Endodermal cell (in vitro differentiated cells): Measurements from ENCODE around the gene SRGAP3. TPM values are rescaled to one million over a fixed set of nuclear protein-coding genes. Genes with fewer than 3 reads are reported as not detected.

Source experiments
- DNase-seq: peaks from one replicate; pipeline ENCODE4 v3.0.0-alpha.2; 2017
- H3K27ac ChIP-seq: 2 replicates; pipeline ENCODE4 v1.5.1; 2013; ENCODE audit warnings: mild to moderate bottlenecking, low read depth, low read length, moderate library complexity
- H3K27me3 ChIP-seq: 2 replicates; pipeline ENCODE4 v1.6.1; 2013; ENCODE audit warnings: mild to moderate bottlenecking, low read length, moderate library complexity; ENCODE audit not compliant: insufficient read depth, control insufficient read depth, poor library complexity, severe bottlenecking
- H3K36me3 ChIP-seq: 2 replicates; pipeline ENCODE4 v1.7.0; 2013; ENCODE audit warnings: mild to moderate bottlenecking, low read length, moderate library complexity; ENCODE audit not compliant: control insufficient read depth, insufficient read depth
- H3K4me1 ChIP-seq: one replicate; pipeline ENCODE4 v1.7.0; 2013; ENCODE audit warnings: low read length; ENCODE audit not compliant: control insufficient read depth, insufficient read depth
- H3K4me3 ChIP-seq: 2 replicates; pipeline ENCODE4 v1.5.1; 2013; ENCODE audit warnings: mild to moderate bottlenecking, low read length, moderate library complexity
- H3K9ac ChIP-seq: 2 replicates; pipeline ENCODE4 v1.6.1; 2013; ENCODE audit warnings: mild to moderate bottlenecking, low read length, moderate library complexity; ENCODE audit not compliant: poor library complexity, severe bottlenecking; ENCODE audit errors: extremely low read depth
- H3K9me3 ChIP-seq: 2 replicates; pipeline ENCODE4 v1.6.1; 2013; ENCODE audit warnings: mild to moderate bottlenecking, low read length, moderate library complexity; ENCODE audit not compliant: control insufficient read depth
- H3K27ac Mint-ChIP-seq: 2 replicates; pipeline ENCODE4 v1.8.0; 2020; ENCODE audit warnings: mixed read lengths
- H3K27me3 Mint-ChIP-seq: 2 replicates; pipeline ENCODE4 v1.8.0; 2021; ENCODE audit warnings: mild to moderate bottlenecking, mixed read lengths; ENCODE audit not compliant: insufficient read depth
- H3K36me3 Mint-ChIP-seq: 2 replicates; pipeline ENCODE4 v1.8.0; 2020; ENCODE audit warnings: low read depth, mixed read lengths
- H3K4me1 Mint-ChIP-seq: 2 replicates; pipeline ENCODE4 v1.8.0; 2020; ENCODE audit warnings: mixed read lengths
- H3K4me3 Mint-ChIP-seq: 2 replicates; pipeline ENCODE4 v1.8.0; 2020; ENCODE audit warnings: mild to moderate bottlenecking, moderate library complexity, mixed read lengths
- H3K9me3 Mint-ChIP-seq: 2 replicates; pipeline ENCODE4 v1.8.0; 2020; ENCODE audit warnings: mild to moderate bottlenecking, mixed read lengths
- CTCF ChIP-seq: fragments of 200-600 bp; sonication (generic); conservative IDR thresholded peaks from 2 replicates; pipeline ENCODE4 v1.5.0; 2021; ENCODE audit warnings: antibody characterized with exemption, mild to moderate bottlenecking
- WGBS, 2 experiments: methylation state at CpG; one replicate each; pipeline versions ENCODE4 v1.1.5 to v1.1.7; 2013; ENCODE audit warnings: missing lambda C conversion rate in 2 of 2, mixed read lengths in 1 of 2; ENCODE audit not compliant: insufficient coverage in 1 of 2, insufficient read length in 1 of 2; 5-methylcytosine and 5-hydroxymethylcytosine counted together
- total RNA-seq, 2 donors: library from RNA; stranded (reverse); fragmentation: NEBNext Ultra II Directional in 1 of 2; extraction: Animal tissue kit (Norgen Biotek cat#: 25700) in 1 of 2; gene quantifications; 2 replicates in 1 of 2; 3 replicates in 1 of 2; pipeline ENCODE4 v1.2.1, GENCODE V29; 2021

The SRGAP3 gene
- total RNA-seq, 2 donors from 2014 or later, result 5.0 to 8.1 TPM

GRCh38 chr3:9072667-9073009 is 176.8 kb downstream of the SRGAP3 start:
- Mint-ChIP-seq H3K27ac (no peak overlapping the region), H3K36me3 (no peaks in the 10 kb centered on the region), H3K4me3 (no peak overlapping the region), H3K27me3 (no peaks in the 10 kb centered on the region), H3K9me3 (no peaks in the 10 kb centered on the region), H3K4me1 (peaks cover 15% of the 10 kb centered on the region)
- Histone ChIP-seq H3K9me3 (no peaks in the 10 kb centered on the region), H3K4me1 (peaks cover 6% of the 10 kb centered on the region), H3K4me3 (no peak overlapping the region), H3K9ac (no peak overlapping the region), H3K36me3 (no peaks in the 10 kb centered on the region), H3K27ac (no peak overlapping the region), H3K27me3 (no peaks in the 10 kb centered on the region)
- no peak for DNase-seq
- 90% methylated on average over 6 of the region's 6 CpGs for WGBS, 2 experiments
- no peak for TF ChIP-seq CTCF

DNA sequence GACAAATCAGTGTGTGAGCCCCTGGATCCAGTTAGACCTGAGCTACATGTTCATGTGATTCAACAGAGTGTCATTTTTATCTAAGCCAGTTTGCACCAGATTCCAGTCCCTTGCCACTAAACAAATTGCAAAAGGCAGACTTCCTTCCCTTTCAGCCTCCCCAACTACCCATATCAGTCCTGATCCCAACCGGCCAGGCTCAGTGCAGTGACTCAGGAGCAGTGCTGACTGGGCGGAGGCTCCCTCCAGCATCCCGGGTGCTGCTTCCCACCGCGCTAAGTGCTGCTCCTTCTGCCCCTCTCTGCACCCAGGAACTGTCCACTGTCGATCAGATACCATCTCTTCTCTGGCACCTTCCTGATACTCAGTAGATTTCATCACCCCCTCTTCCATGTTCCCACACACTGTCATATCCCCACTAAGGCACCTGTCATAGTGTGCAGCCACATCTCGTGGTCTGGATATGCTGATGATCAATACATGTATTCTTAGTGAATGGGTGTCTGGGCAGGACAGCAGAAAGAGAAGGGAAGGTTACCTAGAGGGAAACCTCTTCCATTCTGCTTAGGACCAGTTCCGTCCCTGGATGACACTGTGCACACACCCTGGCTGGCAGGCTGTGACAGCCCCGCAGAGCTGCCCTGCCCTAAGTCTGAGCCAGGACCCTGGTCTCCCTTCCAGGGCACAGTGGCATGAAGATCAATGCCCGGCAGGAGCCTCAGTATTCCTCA is 177.3 kb downstream of the SRGAP3 start:
- Histone ChIP-seq H3K4me3 (no peak overlapping the region), H3K9ac (no peak overlapping the region), H3K27ac (no peak overlapping the region), H3K4me1 (peaks cover 1% of the 10 kb centered on the region), H3K36me3 (no peaks in the 10 kb centered on the region), H3K9me3 (no peaks in the 10 kb centered on the region), H3K27me3 (no peaks in the 10 kb centered on the region)
- no peaks in the 10 kb centered on the region for H3K9me3 Mint-ChIP-seq
- H3K36me3 Mint-ChIP-seq, result no peaks in the 10 kb centered on the region
- no peaks in the 10 kb centered on the region for H3K27me3 Mint-ChIP-seq
- 89 to 98% methylated on average over 5 to 10 of the region's 10 CpGs for WGBS, 2 experiments
- no peak overlapping the region for H3K4me3 Mint-ChIP-seq
- H3K27ac Mint-ChIP-seq, result no peak overlapping the region
- no peak for TF ChIP-seq CTCF
- no peak for DNase-seq
- peaks cover 9% of the 10 kb centered on the region for H3K4me1 Mint-ChIP-seq

DNA sequence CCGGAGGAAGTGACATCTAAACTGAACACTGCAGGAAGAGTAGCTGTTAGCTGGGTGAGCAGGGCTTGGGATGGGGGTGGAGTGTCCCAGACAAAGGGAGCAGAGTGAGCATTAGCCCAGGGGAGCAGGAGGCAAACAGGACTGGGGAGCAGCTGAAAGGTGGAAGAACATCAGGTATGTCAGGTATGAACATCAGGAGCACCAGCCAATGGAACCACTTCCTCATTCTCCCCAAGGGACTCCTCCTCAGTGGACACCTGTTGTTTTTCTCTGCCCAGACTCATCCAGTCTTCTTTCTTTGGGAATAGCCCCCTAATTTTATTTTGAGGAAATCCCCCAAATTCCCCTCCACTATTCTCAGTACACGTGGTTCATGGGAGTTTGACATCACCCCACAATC is 178.5 kb downstream of the SRGAP3 start:
- DNase-seq, result no peak
- no peak overlapping the region for H3K27ac ChIP-seq
- no peaks in the 10 kb centered on the region for H3K4me1 ChIP-seq
- H3K4me3 Mint-ChIP-seq, result no peak overlapping the region
- no peaks in the 10 kb centered on the region for H3K9me3 ChIP-seq
- 94 to 100% methylated on average over 1 to 2 of the region's 2 CpGs for WGBS, 2 experiments
- no peaks in the 10 kb centered on the region for H3K9me3 Mint-ChIP-seq
- no peak overlapping the region for H3K9ac ChIP-seq
- H3K36me3 Mint-ChIP-seq, result no peaks in the 10 kb centered on the region
- H3K27me3 Mint-ChIP-seq, result no peaks in the 10 kb centered on the region
- H3K27ac Mint-ChIP-seq, result no peak overlapping the region
- no peak for TF ChIP-seq CTCF
- H3K36me3 ChIP-seq, result no peaks in the 10 kb centered on the region
- H3K27me3 ChIP-seq, result no peaks in the 10 kb centered on the region
- H3K4me1 Mint-ChIP-seq, result peaks cover 7% of the 10 kb centered on the region
- H3K4me3 ChIP-seq, result no peak overlapping the region
